Epithelial cell of proximal tubule (primary cell): Measurements from ENCODE around the gene VWA3B. TPM values are rescaled to one million over a fixed set of nuclear protein-coding genes. Genes with fewer than 3 reads are reported as not detected.
"Not testable (repeated sequence)": the region's sequence is repeated elsewhere in the genome, so short reads cannot be mapped to it uniquely, and the experiment has no call there.

Experiments
- DNase-seq: peaks from one replicate; pipeline ENCODE4 v3.0.0-alpha.2; 2011; ENCODE audit warnings: low read depth
- H3K4me3 ChIP-seq: 2 replicates; pipeline ENCODE4 v1.5.1; 2011; ENCODE audit warnings: low read depth, mild to moderate bottlenecking, low read length
- CTCF ChIP-seq: conservative IDR thresholded peaks from 2 replicates; pipeline ENCODE4 v1.5.1; 2012; ENCODE audit warnings: low read depth, mild to moderate bottlenecking, low read length
- total RNA-seq: library from RNA; depleted of rRNA; stranded (reverse); fragments of >200 nt; gene quantifications from 2 replicates; pipeline ENCODE4 v1.2.3, GENCODE V29; 2015

VWA3B gene
- total RNA-seq, 1 donor from 2014 or later: not detected

GRCh38 chr2:98311771-98312545, 225.0 kb downstream of the VWA3B start:
- H3K4me3 ChIP-seq: no peak overlapping the region
- peak; percentile 11 for TF ChIP-seq CTCF
- DNase-seq: no peak

GRCh38 chr2:98313492-98314250, 226.7 kb downstream of the VWA3B start:
- DNase-seq: no peak
- TF ChIP-seq CTCF: no peak
- no peak overlapping the region for H3K4me3 ChIP-seq

- no peak for DNase-seq
- no peak overlapping the region for H3K4me3 ChIP-seq
- TF ChIP-seq CTCF: no peak
These were observed 227.3 kb downstream of the VWA3B start for GRCh38 chr2:98314251-98314650.

GRCh38 chr2:98315957-98316356, 229.0 kb downstream of the VWA3B start:
- no peak for TF ChIP-seq CTCF
- no peak overlapping the region for H3K4me3 ChIP-seq
- no peak for DNase-seq

GRCh38 chr2:98317214-98317613, 230.2 kb downstream of the VWA3B start:
- no peak overlapping the region for H3K4me3 ChIP-seq
- no peak for DNase-seq
- TF ChIP-seq CTCF: no peak

GRCh38 chr2:98320171-98320570, 233.2 kb downstream of the VWA3B start:
- H3K4me3 ChIP-seq, DNase-seq: not testable (repeated sequence)

- no peak for TF ChIP-seq CTCF
- no peak for DNase-seq
- H3K4me3 ChIP-seq: no peak overlapping the region
These were observed 237.2 kb downstream of the VWA3B start for GRCh38 chr2:98324181-98324580.
